ENCODE measurements around the gene C2orf92. TPM values are rescaled to one million over a fixed set of nuclear protein-coding genes. Genes with fewer than 3 reads are reported as not detected.

C2orf92 gene
- polyA plus RNA-seq, 1 donor from 2014 or later = 10.7 TPM

DNA sequence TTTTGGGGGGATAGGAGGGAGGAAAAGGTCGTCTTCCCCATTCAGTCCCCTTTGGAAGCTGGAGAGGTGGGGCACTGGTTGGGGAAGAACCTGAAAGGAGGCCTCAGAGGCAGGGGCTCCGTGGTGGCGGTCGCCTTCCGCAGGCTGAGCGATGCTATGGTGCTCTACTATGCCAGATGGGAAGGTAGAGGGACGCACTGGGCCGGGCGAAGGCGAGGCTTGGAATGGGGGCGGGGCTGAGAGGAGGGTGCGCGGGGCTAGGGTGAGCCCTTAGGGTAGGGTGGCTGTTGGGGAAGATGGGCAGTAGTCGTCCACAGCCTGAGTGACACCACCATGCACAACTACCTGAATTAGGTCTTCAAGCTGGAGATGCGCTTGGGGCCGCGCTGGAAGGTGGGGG is 55.0 kb downstream of the C2orf92 start:
- no peak overlapping the region for H3K4me2 ChIP-seq (ENCODE audit: low read length)
- H3K9ac ChIP-seq (ENCODE audit: low read length) = no peak overlapping the region
- H3K79me2 ChIP-seq (replicated peaks; ENCODE audit: insufficient read depth, low read length) = no peaks in the 10 kb centered on the region
- H3K27ac ChIP-seq (ENCODE audit: low read length) = no peak overlapping the region
- TF ChIP-seq EZH2 (IDR thresholded peaks at IDR 0.05; ENCODE audit: borderline replicate concordance, insufficient read depth, low read length, poor library complexity, severe bottlenecking) (no peak), TAF1 (IDR thresholded peaks at IDR 0.05; ENCODE audit: low read depth) (no peak), REST (IDR thresholded peaks at IDR 0.05; ENCODE audit: borderline replicate concordance) (no peak), EP300 (conservative IDR thresholded peaks at IDR 0.05; ENCODE audit: poor library complexity, severe bottlenecking) (no peak), POLR2AphosphoS5 (IDR thresholded peaks at IDR 0.05) (no peak), MXI1 (conservative IDR thresholded peaks at IDR 0.05; ENCODE audit: poor library complexity, severe bottlenecking) (no peak), SMC3 (conservative IDR thresholded peaks at IDR 0.05; ENCODE audit: poor library complexity) (no peak), RAD21 (conservative IDR thresholded peaks at IDR 0.05) (no peak)
- TF ChIP-seq, protein P1, sequence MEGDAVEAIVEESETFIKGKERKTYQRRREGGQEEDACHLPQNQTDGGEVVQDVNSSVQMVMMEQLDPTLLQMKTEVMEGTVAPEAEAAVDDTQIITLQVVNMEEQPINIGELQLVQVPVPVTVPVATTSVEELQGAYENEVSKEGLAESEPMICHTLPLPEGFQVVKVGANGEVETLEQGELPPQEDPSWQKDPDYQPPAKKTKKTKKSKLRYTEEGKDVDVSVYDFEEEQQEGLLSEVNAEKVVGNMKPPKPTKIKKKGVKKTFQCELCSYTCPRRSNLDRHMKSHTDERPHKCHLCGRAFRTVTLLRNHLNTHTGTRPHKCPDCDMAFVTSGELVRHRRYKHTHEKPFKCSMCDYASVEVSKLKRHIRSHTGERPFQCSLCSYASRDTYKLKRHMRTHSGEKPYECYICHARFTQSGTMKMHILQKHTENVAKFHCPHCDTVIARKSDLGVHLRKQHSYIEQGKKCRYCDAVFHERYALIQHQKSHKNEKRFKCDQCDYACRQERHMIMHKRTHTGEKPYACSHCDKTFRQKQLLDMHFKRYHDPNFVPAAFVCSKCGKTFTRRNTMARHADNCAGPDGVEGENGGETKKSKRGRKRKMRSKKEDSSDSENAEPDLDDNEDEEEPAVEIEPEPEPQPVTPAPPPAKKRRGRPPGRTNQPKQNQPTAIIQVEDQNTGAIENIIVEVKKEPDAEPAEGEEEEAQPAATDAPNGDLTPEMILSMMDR (IDR thresholded peaks at IDR 0.05; ENCODE audit: poor library complexity, severe bottlenecking) = no peak
- H3K27me3 ChIP-seq (ENCODE audit: insufficient read depth, low read depth, low read length) = no peaks in the 10 kb centered on the region
- H3K36me3 ChIP-seq (ENCODE audit: insufficient read depth, low read length) = no peaks in the 10 kb centered on the region
- H3K9me3 ChIP-seq (ENCODE audit: low read length) = no peaks in the 10 kb centered on the region
- H3K9me2 ChIP-seq (ENCODE audit: insufficient read depth, low read length) = no peaks in the 10 kb centered on the region
- no peaks in the 10 kb centered on the region for H3F3A ChIP-seq (ENCODE audit: insufficient read depth, low read length, poor library complexity, severe bottlenecking)
- H2AFZ ChIP-seq (ENCODE audit: low read depth, low read length) = no peak overlapping the region
- H3K4me3 ChIP-seq (ENCODE audit: low read length) = no peak overlapping the region
- no peaks in the 10 kb centered on the region for H4K20me1 ChIP-seq (ENCODE audit: insufficient read depth)

- Histone ChIP-seq H3K79me2 (replicated peaks; ENCODE audit: insufficient read depth, low read length) (no peaks in the 10 kb centered on the region), H3K27ac (ENCODE audit: low read length) (no peak overlapping the region), H3K9me3 (ENCODE audit: low read length) (peaks cover under 1% of the 10 kb centered on the region), H4K20me1 (ENCODE audit: insufficient read depth) (no peaks in the 10 kb centered on the region), H2AFZ (ENCODE audit: low read depth, low read length) (no peak overlapping the region), H3K9ac (ENCODE audit: low read length) (no peak overlapping the region), H3F3A (ENCODE audit: insufficient read depth, low read length, poor library complexity, severe bottlenecking) (no peaks in the 10 kb centered on the region), H3K36me3 (ENCODE audit: insufficient read depth, low read length) (no peaks in the 10 kb centered on the region), H3K27me3 (ENCODE audit: insufficient read depth, low read depth, low read length) (no peaks in the 10 kb centered on the region), H3K4me3 (ENCODE audit: low read length) (no peak overlapping the region), H3K9me2 (ENCODE audit: insufficient read depth, low read length) (no peaks in the 10 kb centered on the region), H3K4me2 (ENCODE audit: low read length) (no peak overlapping the region)
- TF ChIP-seq TAF1 (IDR thresholded peaks at IDR 0.05; ENCODE audit: low read depth) (no peak), EP300 (conservative IDR thresholded peaks at IDR 0.05; ENCODE audit: poor library complexity, severe bottlenecking) (no peak), POLR2AphosphoS5 (IDR thresholded peaks at IDR 0.05) (no peak), REST (IDR thresholded peaks at IDR 0.05; ENCODE audit: borderline replicate concordance) (no peak), EZH2 (IDR thresholded peaks at IDR 0.05; ENCODE audit: borderline replicate concordance, insufficient read depth, low read length, poor library complexity, severe bottlenecking) (no peak), SMC3 (conservative IDR thresholded peaks at IDR 0.05; ENCODE audit: poor library complexity) (no peak), RAD21 (conservative IDR thresholded peaks at IDR 0.05) (no peak), MXI1 (conservative IDR thresholded peaks at IDR 0.05; ENCODE audit: poor library complexity, severe bottlenecking) (no peak)
- TF ChIP-seq, protein P1 (IDR thresholded peaks at IDR 0.05; ENCODE audit: poor library complexity, severe bottlenecking) = no peak
Measured at GRCh38 chr2:97724946-97725688, 55.6 kb downstream of the C2orf92 start.
